HEK293 (cell line): ENCODE measurements around the gene PACSIN3.

Source experiments
- REST ChIP-seq: fragments of 450-650 bp; formaldehyde crosslinking; IDR thresholded peaks from 2 replicates; pipeline ENCODE4 v1.5.1; 2016; ENCODE audit warnings: missing biosample characterization, missing genetic modification characterization
- ZFP37 ChIP-seq: fragments of 450-650 bp; formaldehyde crosslinking; IDR thresholded peaks from 2 replicates; pipeline ENCODE4 v1.5.1; 2016; ENCODE audit warnings: missing biosample characterization, missing genetic modification characterization
- ZNF18 ChIP-seq: fragments of 450-650 bp; formaldehyde crosslinking; IDR thresholded peaks from 2 replicates; pipeline ENCODE4 v1.5.1; 2016; ENCODE audit warnings: missing biosample characterization, missing genetic modification characterization
- ZNF548 ChIP-seq: fragments of 450-650 bp; formaldehyde crosslinking; IDR thresholded peaks from 2 replicates; pipeline ENCODE4 v1.5.1; 2016; ENCODE audit warnings: missing biosample characterization, missing genetic modification characterization
- ZNF785 ChIP-seq: fragments of 450-650 bp; formaldehyde crosslinking; IDR thresholded peaks from 2 replicates; pipeline ENCODE4 v1.5.1; 2016; ENCODE audit warnings: missing biosample characterization, missing genetic modification characterization
- ZNF792 ChIP-seq: fragments of 450-650 bp; formaldehyde crosslinking; IDR thresholded peaks from 2 replicates; pipeline ENCODE4 v1.5.1; 2016; ENCODE audit warnings: missing biosample characterization, missing genetic modification characterization
- ZNF837 ChIP-seq: fragments of 450-650 bp; formaldehyde crosslinking; IDR thresholded peaks from 2 replicates; pipeline ENCODE4 v1.5.1; 2016; ENCODE audit warnings: missing biosample characterization, missing genetic modification characterization
- ZSCAN30 ChIP-seq: fragments of 450-650 bp; IDR thresholded peaks from 2 replicates; pipeline ENCODE4 v1.5.1; 2018; ENCODE audit warnings: missing biosample characterization, mild to moderate bottlenecking, missing genetic modification characterization, moderate library complexity
- TF ChIP-seq, protein P1 (sequence below): fragments of 450-650 bp; formaldehyde crosslinking; IDR thresholded peaks from 2 replicates; pipeline ENCODE4 v1.5.1; 2016; ENCODE audit warnings: missing biosample characterization, missing genetic modification characterization

DNA sequence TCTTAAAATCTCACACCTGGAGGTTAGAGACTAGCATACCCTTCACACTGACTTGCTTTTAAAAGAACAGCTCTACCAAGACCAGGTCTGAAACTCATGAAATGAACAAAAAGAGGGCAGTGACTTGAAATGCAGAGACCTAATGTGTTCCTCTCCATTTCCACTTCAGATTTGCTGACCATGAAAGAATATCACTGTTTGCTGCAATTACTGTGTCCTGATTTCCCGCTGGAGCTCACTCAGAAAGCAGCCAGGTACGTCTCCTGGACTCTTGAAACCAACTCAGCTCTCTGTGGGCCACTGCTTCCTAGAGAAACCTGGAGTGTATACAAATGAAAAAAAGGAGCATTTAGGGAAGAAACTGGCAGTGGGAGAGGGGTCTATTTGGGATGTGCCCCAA is 48.8 kb downstream of the PACSIN3 start:
- TF ChIP-seq ZFP37 (tag by site-specific recombination) (no peak), ZNF18 (tag by site-specific recombination) (no peak), REST (tag by site-specific recombination) (no peak), ZNF837 (tag by site-specific recombination) (no peak), ZNF548 (tag by site-specific recombination) (no peak), ZNF785 (tag by site-specific recombination) (no peak), ZNF792 (tag by site-specific recombination) (no peak), ZSCAN30 (no peak)
- TF ChIP-seq, protein P1, sequence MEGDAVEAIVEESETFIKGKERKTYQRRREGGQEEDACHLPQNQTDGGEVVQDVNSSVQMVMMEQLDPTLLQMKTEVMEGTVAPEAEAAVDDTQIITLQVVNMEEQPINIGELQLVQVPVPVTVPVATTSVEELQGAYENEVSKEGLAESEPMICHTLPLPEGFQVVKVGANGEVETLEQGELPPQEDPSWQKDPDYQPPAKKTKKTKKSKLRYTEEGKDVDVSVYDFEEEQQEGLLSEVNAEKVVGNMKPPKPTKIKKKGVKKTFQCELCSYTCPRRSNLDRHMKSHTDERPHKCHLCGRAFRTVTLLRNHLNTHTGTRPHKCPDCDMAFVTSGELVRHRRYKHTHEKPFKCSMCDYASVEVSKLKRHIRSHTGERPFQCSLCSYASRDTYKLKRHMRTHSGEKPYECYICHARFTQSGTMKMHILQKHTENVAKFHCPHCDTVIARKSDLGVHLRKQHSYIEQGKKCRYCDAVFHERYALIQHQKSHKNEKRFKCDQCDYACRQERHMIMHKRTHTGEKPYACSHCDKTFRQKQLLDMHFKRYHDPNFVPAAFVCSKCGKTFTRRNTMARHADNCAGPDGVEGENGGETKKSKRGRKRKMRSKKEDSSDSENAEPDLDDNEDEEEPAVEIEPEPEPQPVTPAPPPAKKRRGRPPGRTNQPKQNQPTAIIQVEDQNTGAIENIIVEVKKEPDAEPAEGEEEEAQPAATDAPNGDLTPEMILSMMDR, result no peak
